NCI-H1694 treated with DMSO at 0.1 percent for 48 hours (cell line): ENCODE results near the gene LCE1D.

ENCODE experiments used
- DNase-seq: peaks from one replicate; lab custom pipeline; 2025; lab: John Stamatoyannopoulos, UW

LCE1D gene

GRCh38 chr1:152817309-152817708 is 20.8 kb downstream of the LCE1D start:
- DNase-seq: no peak

- DNase-seq: no peak
These were observed 26.8 kb downstream of the LCE1D start for GRCh38 chr1:152823294-152823693.

GRCh38 chr1:152824964-152825363 is 28.4 kb downstream of the LCE1D start:
- no peak for DNase-seq

GRCh38 chr1:152827173-152827572 is 30.7 kb downstream of the LCE1D start, which contains the start of gene LCE1A:
Gene LCE1A (plus strand): TSS chr1:152827473. CDS start chr1:152827473, 0 bp downstream.
- DNase-seq: no peak

- DNase-seq: no peak
These were observed 40.3 kb downstream of the LCE1D start for GRCh38 chr1:152836870-152837269.

- no peak for DNase-seq
These were observed 46.0 kb downstream of the LCE1D start, which contains the start of gene LCE6A for GRCh38 chr1:152842556-152842955. Gene LCE6A (plus strand): TSS chr1:152842856. CDS start chr1:152843521, 665 bp downstream.
